H1 (cell line): ENCODE results near the gene ADGRL4. TPM values are rescaled to one million over a fixed set of nuclear protein-coding genes. Genes with fewer than 3 reads are reported as not detected.

Experiments
- BRCA1 ChIP-seq: IDR thresholded peaks from 2 replicates; pipeline ENCODE4 v1.6.1; 2012; ENCODE audit warnings: low read depth, low read length, improper control_type of control experiment
- EGR1 ChIP-seq: IDR thresholded peaks from 2 replicates; pipeline ENCODE4 v1.6.1; 2011; ENCODE audit warnings: low read depth, low read length, borderline replicate concordance
- NRF1 ChIP-seq: IDR thresholded peaks from 2 replicates; pipeline ENCODE4 v1.6.1; 2011; ENCODE audit warnings: mild to moderate bottlenecking, low read depth, low read length, improper control_type of control experiment
- POLR2AphosphoS5 ChIP-seq: IDR thresholded peaks from 2 replicates; pipeline ENCODE4 v1.6.1; 2011; ENCODE audit warnings: low read depth, low read length
- SP2 ChIP-seq: IDR thresholded peaks from 2 replicates; pipeline ENCODE4 v1.6.1; 2012; ENCODE audit warnings: mild to moderate bottlenecking, low read length, inconsistent platforms
- polyA plus RNA-seq, 7 experiments: library from polyadenylated mRNA; depleted of rRNA in 3 of 7; stranded (reverse) in 5 of 7; unstranded in 2 of 7; fragments of >200 nt in 5 of 7; fragments of 200-250 nt in 2 of 7; gene quantifications; 1 replicate in 5 of 7; 2 replicates in 1 of 7; 4 replicates in 1 of 7; pipeline versions ENCODE4 v1.2.1 to v1.2.3, GENCODE V29; 2011 to 2013; ENCODE audit warnings: missing spikeins in 2 of 7, mixed read lengths in 2 of 7
- total RNA-seq: library from RNA; stranded (reverse); fragmentation: NEBNext Ultra II Directional; extraction: Animal tissue kit (Norgen Biotek cat#: 25700); gene quantifications from 2 replicates; pipeline ENCODE4 v1.2.1, GENCODE V29; 2021

Gene ADGRL4
- total and polyA plus RNA-seq, 2 of the 8 experiments (the other 6 are each of a cell fraction or from before 2014, with no cell fraction given) = 0.60 to 0.97 TPM

DNA sequence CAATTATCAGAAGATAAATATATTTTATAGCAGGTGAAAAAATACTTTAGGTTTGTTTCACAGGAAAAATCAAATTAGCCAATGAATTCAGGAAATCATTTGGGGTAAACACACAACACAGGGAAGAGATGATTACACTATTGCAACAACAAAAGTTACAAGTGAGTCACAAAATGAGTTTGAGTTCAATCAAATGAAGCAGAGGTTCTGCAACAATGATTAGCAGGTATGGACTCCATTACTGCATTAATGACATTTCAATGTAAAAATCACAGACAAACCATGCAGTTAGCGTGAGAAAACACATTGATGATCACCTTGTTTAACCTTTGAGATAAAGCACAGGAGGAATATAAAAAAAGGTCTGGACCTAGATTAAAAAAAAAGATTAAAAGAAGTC is 9.7 kb downstream of the ADGRL4 start (continued):
- TF ChIP-seq BRCA1 (no peak), POLR2AphosphoS5 (no peak), NRF1 (no peak), SP2 (no peak), EGR1 (no peak)
